ENCODE results near the gene CHRNA7. TPM values are rescaled to one million over a fixed set of nuclear protein-coding genes. Genes with fewer than 3 reads are reported as not detected.
"Not testable (repeated sequence)": the region's sequence is repeated elsewhere in the genome, so short reads cannot be mapped to it uniquely, and the experiment has no call there.

CHRNA7 gene
- total RNA-seq, 3 donors from 2014 or later, result 3.4 to 12.2 (median 5.3) TPM

DNA sequence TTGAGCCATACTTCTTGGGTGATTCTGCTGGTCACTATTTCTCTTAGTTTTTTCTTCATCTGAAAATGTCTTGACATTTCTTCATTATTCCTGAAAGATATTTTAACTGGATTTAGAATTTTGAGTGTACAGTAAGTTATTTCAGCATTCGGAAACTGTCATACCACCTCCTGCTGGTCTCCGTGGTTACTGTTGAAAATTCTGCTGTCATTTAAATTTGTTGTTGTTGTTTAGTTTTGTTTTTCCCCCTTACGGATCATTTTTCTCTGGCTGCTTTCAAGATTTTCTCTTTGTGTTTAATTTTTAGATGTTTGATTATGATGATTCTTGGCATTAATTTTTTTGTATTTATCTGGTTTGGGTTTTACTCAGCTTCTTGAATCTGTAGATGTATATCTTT is 100.5 kb downstream of the CHRNA7 start:
- H3K9me3 ChIP-seq, result no peaks in the 10 kb centered on the region
- intact Hi-C loops (cut with DNase I, micrococcal nuclease), result no loop called here
- ATAC-seq, result no peak
- no peak for DNase-seq
- H3K4me3 ChIP-seq, result no peak overlapping the region
- TF ChIP-seq, protein P1, sequence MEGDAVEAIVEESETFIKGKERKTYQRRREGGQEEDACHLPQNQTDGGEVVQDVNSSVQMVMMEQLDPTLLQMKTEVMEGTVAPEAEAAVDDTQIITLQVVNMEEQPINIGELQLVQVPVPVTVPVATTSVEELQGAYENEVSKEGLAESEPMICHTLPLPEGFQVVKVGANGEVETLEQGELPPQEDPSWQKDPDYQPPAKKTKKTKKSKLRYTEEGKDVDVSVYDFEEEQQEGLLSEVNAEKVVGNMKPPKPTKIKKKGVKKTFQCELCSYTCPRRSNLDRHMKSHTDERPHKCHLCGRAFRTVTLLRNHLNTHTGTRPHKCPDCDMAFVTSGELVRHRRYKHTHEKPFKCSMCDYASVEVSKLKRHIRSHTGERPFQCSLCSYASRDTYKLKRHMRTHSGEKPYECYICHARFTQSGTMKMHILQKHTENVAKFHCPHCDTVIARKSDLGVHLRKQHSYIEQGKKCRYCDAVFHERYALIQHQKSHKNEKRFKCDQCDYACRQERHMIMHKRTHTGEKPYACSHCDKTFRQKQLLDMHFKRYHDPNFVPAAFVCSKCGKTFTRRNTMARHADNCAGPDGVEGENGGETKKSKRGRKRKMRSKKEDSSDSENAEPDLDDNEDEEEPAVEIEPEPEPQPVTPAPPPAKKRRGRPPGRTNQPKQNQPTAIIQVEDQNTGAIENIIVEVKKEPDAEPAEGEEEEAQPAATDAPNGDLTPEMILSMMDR (IDR thresholded peaks at IDR 0.05), result no peak
- H3K4me1 ChIP-seq (ENCODE audit: low read depth), result no peaks in the 10 kb centered on the region
- H3K36me3 ChIP-seq (ENCODE audit: low read depth), result no peaks in the 10 kb centered on the region

DNA sequence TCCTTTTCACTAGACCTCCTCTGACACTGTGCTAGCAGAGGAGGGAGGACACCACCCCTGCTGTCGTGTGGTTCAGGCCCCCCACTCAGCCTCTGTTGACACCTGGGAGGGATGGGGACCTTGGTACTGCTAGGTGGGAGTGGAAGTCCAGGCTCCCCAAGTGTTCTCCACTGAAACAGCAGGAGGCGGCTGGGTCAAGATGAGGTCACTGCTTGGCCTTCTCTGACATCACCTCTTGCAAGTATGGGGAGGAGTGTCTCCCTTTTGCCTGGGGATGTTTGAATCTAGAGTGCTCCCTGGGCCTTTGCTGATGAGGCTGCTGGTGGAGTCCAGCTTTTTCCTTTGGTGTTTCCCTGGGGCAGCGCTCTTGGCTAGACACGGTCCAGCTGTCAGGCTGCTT is 101.5 kb downstream of the CHRNA7 start:
- intact Hi-C loops (cut with DNase I, micrococcal nuclease), result no loop called here

DNA sequence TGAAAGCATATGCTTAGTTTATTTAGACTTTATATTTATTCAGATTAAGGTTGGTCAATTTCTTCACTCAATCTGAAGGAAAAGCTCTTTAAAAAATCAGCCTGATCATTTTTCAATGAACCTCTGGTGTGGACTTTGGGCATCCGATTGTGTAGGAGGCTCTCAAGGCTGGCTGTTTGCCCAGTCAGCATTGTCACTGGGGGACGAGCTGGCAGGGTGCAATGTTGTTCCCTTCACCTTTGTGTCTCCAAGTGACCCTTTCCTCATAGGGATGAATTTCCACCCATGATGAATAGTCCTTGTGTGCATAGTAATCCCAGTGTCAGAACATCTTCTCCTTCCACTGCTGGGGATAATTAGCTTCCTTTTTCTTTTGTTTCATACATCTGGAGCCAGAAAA is 102.5 kb downstream of the CHRNA7 start:
- TF ChIP-seq, protein P1 (IDR thresholded peaks at IDR 0.05), result no peak
- ATAC-seq, result no peak
- Histone ChIP-seq H3K9me3 (no peaks in the 10 kb centered on the region), H3K36me3 (ENCODE audit: low read depth) (no peaks in the 10 kb centered on the region), H3K4me1 (ENCODE audit: low read depth) (no peaks in the 10 kb centered on the region), H3K4me3 (no peak overlapping the region)
- no peak for DNase-seq
- intact Hi-C loops (cut with DNase I, micrococcal nuclease), result no loop called here

More for the DNA sequence above, 101.5 kb downstream of the CHRNA7 start:
- Histone ChIP-seq H3K9me3 (no peaks in the 10 kb centered on the region), H3K36me3 (ENCODE audit: low read depth) (no peaks in the 10 kb centered on the region), H3K4me1 (ENCODE audit: low read depth) (no peaks in the 10 kb centered on the region), H3K4me3 (no peak overlapping the region)
- DNase-seq (no peak), ATAC-seq (no peak)
- TF ChIP-seq, protein P1 (IDR thresholded peaks at IDR 0.05), result no peak

DNA sequence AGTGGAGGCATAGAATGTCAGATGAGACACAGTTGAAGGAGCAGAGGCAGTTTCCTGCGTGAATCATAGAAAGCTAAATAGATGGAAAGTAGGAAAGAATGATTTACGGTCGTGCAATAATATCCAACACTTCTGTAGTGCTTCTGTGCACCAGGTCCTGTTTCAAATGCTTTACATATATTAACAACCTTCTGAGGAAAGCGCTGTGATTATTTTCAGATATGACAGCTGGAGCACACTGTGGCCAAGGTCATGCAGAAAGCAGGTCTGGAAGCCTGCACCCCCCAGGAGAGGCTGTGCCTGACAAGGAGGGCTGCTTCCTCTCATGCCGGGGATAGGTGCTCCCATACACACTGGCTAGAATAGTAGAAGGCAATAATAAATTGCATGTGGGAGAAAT is 104.5 kb downstream of the CHRNA7 start:
- intact Hi-C loops (cut with DNase I, micrococcal nuclease), result no loop called here
- H3K36me3 ChIP-seq (ENCODE audit: low read depth), result no peaks in the 10 kb centered on the region
- no peaks in the 10 kb centered on the region for H3K4me1 ChIP-seq (ENCODE audit: low read depth)
- DNase-seq (no peak), ATAC-seq (no peak)
- H3K4me3 ChIP-seq, result no peak overlapping the region
- no peaks in the 10 kb centered on the region for H3K9me3 ChIP-seq
- TF ChIP-seq, protein P1 (IDR thresholded peaks at IDR 0.05), result no peak

DNA sequence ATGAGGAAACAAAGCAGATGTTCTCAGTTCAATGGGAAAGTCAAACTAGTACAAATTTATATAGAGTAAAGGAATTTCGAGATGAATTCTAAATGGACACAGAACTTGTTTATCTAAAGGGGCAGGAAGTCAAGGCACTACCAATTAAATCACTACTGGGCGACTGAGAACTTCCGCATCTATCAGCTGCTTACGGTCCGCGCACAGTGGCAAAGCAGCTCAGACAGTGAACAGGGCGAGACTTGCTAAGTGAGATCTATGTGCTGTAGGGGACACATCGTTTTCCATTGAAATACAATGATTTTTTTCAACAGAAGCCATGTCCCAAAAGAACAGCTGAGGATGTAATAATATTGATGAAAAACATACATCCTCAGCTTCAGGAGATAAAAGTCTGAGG is 105.0 kb downstream of the CHRNA7 start:
- no peaks in the 10 kb centered on the region for H3K9me3 ChIP-seq
- H3K4me1 ChIP-seq (ENCODE audit: low read depth), result no peaks in the 10 kb centered on the region
- ATAC-seq (no peak), DNase-seq (no peak)
- H3K4me3 ChIP-seq, result no peak overlapping the region
- intact Hi-C loops (cut with DNase I, micrococcal nuclease), result no loop called here
- no peaks in the 10 kb centered on the region for H3K36me3 ChIP-seq (ENCODE audit: low read depth)
- TF ChIP-seq, protein P1 (IDR thresholded peaks at IDR 0.05), result no peak

DNA sequence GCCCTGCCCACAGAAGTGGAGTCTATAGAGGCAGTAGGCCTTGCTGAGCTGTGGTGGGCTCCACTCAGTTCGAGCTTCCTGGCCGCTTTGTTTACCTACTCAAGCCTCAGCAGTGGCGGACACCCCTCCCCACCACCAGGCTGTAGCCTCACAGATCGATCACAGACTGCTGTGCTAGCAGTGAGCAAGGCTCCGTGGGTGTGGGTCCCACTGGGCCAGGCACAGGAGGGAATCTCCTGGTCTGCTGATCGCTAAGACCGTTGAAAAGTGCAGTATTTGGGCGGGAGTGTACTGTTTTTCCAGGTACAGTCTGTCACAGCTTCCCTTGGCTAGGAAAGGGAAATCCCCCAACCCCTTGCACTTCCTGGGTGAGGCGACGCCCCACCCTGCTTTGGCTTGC is 115.2 kb downstream of the CHRNA7 start:
- intact Hi-C loops (cut with DNase I, micrococcal nuclease); DNase-seq: not testable (repeated sequence)

More for the DNA sequence above, 115.2 kb downstream of the CHRNA7 start:
- not testable (repeated sequence) for ATAC-seq; H3K9me3 ChIP-seq; H3K4me3 ChIP-seq; H3K4me1 ChIP-seq (ENCODE audit: low read depth); H3K36me3 ChIP-seq (ENCODE audit: low read depth)
